ENCODE data around the gene ATP1A2.

Gene ATP1A2

DNA sequence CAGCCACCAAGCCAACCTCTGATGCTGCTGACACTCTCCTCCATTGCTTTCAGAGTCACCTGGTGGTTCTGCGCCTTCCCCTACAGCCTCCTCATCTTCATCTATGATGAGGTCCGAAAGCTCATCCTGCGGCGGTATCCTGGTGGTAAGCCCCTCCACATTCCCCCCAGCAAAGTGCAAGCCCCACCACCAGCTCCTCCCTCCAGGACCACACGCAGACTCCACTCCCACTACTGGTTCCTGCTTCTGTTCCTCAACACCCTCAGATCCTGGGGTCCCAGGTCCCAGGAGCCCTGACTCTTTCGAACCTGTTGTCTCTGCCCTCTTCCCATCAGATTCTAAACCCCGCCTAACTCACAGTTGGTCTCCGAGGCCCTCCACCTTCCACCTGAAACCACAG, 24.3 kb downstream of the ATP1A2 start:
- no peak for DNase-seq (ENCODE audit: low read depth in 2 of 2, low spot score in 1 of 2)

DNA sequence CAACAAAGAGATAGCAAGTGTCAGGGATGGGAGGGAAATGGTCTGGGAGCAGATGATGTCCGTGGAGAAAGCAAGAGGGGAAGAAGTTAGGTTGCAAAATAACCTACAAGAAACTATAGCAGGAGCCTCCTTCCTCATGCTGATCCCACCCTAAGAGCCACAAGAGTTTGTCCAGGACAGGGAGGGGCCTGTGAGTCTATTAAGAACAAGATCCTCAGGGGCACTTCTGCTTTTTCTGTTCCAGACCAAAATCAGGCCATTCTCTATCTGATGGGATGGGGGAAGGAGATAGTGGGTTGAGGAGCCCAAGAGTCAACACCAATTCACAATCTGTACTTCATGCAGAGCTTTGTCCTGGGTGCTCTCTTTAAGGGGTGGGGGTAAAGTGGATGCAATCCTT, 28.1 kb downstream of the ATP1A2 start:
- DNase-seq (ENCODE audit: low read depth in 2 of 2, low spot score in 1 of 2): no peak

DNA sequence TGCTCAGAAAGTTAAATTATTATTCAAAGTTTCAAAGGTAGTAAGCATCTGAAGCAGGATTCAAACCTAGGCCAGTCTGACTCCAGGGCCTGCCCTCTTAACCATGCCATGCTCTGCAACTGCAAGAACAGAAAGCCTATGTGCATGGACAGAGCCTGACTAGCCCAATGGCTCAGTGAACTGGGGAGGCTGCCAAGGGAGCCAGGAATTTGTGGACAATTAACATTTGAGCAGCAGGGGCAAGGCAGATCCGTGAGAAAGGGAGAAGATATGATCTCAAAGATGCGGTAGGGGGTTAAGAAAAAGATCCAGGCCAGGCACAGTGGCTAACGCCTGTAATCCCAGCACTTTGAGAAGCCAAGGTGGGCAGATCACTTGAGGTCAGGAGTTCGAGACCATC, 29.4 kb downstream of the ATP1A2 start:
- no peak for DNase-seq (ENCODE audit: low read depth in 2 of 2, low spot score in 1 of 2)

DNA sequence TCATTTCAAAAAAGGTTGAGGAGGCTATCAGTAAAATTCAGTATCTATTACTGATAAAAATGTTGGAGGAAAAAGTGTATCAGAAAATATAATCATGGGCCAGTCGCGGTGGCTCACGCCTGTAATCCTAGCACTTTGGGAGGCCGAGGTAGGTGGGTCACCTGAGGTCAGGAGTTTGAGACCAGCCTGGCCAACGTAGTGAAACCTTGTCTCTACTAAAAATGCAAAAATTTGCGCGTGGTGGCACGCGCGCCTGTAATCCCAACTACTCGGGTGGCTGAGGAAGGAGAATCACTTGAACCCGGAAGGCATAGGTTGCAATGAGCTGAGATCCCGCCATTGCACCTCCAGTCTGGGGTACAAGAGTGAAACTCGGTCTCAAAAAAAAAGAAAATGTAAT, 30.5 kb downstream of the ATP1A2 start:
- no peak for DNase-seq (ENCODE audit: low read depth in 2 of 2, low spot score in 1 of 2)

DNA sequence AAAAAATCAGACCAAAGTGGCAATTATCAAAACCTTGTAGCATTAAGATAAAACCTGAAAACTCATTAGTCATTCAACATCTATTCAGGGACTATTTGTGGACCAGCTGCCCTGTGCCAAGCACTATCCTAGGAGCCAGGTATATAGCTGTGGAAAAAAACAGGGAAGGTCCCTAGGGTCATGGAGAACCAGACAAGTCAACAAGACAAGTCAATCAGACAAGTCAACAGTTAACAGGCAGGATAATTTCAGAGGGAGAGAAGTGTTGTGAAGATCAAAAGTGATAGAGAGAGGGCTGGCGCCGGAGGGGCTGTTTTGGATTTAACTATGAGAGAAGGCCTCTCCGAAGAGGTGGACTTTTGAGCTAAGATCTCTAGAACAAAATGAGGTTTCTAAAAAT, 32.6 kb downstream of the ATP1A2 start:
- no peak for DNase-seq (ENCODE audit: low read depth in 2 of 2, low spot score in 1 of 2)

DNA sequence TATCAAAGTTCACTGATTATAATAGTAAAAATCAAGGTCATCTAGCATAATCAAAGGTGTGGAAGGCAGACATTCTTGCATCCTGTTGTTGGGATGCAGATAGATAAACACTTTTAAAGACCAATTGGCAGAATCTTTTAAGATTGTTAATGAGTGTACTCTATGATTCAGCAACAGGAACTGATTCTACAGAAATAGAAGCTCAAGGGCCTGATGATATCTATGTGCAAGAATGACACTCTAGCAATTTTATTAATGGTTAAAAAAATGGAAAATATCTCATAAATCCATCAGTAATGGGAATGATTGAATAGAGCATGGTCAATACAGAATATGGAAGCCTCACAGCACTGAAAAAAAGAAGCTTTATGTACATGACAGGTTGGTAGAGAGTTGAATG, 33.7 kb downstream of the ATP1A2 start:
- DNase-seq (ENCODE audit: low read depth in 2 of 2, low spot score in 1 of 2): no peak

DNA sequence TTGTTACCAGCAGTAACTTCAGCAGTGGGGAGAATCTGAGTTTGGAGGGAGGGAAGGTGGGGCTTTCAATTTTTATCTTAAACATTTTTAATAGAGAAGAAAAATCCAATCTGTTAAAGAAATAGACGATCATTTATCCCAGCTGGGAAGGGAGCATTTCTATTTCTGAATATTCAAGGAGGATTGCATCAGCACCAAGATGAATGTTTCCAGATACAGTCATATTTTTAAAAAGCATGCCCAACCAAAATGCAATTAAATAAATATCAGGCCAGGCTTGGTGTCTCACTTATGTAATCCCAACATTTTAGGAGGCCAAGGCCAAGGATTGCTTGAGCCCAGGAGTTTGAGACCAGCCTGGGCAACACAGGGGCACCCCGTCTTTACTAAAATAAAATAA, 34.2 kb downstream of the ATP1A2 start:
- no peak for DNase-seq (ENCODE audit: low read depth in 2 of 2, low spot score in 1 of 2)

DNA sequence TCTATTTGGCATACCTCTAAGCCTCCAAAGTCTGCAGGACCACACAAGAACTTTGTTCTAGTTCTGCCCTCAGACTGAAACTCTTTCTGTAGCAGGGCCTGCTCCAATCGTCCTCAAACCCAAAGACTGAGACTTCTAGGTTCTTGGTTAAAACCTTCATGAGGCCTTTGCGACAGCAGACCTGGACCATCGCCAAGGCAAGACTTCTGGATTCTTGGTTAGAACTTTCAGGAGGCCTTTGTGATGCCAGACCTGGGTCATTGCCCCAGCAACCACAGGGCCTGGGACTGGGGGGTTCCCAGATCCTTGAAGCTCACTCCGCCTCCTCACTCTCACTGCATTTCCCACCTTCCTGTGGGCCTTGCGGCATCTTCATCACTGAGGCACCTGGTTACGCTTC, 35.7 kb downstream of the ATP1A2 start, which contains the start of gene ATP1A4:
Gene ATP1A4 (plus strand): TSS at position 301 of the 400 bp plus-strand sequence. CDS start 438 bp downstream, outside the sequence.
- DNase-seq (ENCODE audit: low read depth in 2 of 2, low spot score in 1 of 2): no peak

DNA sequence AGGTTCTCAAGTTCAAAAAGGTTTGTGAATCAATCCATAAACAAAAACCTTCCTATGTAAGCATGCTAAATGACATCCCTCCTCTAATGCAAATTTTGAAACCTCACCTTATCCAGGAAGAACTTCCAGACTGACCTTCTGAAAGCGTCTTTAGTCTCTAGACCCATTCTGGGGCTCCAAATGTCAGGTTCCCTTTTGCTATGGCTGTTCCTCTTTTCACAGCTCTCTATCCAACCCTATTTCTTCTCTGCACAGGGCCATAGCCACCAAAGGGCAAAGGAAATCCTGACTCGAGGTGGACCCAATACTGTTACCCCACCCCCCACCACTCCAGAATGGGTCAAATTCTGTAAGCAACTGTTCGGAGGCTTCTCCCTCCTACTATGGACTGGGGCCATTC, 39.2 kb downstream of the ATP1A2 start:
- DNase-seq (ENCODE audit: low read depth in 2 of 2, low spot score in 1 of 2): no peak

DNA sequence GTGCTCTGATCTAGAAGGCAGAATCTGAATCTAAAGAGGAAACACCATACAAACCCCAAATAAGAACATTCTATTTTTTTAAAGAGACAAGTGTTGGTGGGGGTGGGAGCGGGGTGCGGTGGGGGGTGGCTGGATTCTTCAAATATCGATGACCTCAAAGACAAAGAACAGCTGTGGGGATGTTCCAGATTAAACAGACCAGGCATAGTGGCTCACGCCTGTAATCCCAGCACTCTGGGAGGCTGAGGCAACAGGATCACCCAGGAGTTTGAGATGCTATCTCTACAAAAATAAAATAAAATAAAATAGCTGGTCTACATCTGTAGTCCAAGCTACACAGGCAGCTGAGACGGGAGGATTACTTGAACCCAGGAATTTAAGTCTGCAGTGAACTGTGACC, 40.8 kb downstream of the ATP1A2 start:
- DNase-seq (ENCODE audit: low read depth in 2 of 2, low spot score in 1 of 2): no peak

DNA sequence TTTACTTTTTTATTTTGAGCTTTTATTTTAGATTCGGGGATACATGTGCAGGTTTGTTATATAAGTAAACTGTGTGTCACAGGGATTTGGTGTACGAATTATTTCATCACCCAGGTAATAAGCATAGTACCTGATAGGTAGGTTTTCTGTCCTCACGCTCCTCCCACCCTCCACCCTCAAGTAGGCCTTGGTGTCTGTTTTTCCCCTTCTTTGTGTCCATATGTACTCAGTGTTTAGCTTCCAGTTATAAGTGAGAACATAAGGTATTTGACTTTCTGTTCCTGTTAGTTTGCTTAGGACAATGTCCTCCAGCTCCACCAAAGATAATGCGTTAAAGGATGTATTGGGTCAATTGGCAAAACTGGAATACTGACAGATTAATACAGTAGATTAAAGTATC, 41.6 kb downstream of the ATP1A2 start:
- DNase-seq (ENCODE audit: low read depth in 2 of 2, low spot score in 1 of 2): no peak

DNA sequence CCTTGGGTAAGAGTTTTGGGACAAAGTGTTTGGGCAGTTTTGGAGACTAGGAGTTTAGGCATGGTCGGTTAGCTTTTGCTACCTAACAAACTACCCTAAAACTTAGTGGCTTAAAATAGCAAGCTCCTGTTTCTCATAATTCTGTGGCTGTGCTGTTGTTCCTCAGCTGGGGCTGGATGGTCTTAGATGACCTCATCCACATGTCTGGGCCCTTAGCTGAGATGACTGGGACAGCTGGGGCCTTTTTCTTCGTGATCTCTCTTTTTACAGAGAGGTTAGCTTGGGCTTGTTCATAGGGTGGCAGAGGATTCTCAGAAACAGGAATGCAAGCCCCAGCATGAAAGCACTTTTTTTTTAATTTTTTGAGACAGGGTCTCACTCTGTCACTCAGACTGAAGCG, 42.5 kb downstream of the ATP1A2 start:
- DNase-seq (ENCODE audit: low read depth in 2 of 2, low spot score in 1 of 2): no peak

DNA sequence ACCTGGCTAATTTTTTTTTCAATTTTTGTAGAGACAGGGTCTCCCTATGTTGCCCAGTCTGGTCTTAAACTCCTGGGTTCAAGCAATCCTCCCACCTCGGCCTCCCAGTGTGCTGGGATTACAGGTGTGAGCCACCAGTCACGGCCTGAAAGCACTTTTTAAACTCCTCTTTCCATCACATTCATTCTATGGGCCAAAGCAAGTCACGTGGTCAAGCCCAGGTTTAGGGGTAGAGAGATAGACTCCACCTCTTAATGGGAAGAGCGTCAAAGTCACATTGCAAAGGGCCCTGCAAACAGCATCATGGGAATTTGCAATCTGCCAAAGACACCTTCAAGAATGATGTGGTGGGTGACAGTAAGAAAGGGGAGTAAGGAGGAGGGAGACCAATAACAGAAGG, 43.0 kb downstream of the ATP1A2 start:
- no peak for DNase-seq (ENCODE audit: low read depth in 2 of 2, low spot score in 1 of 2)

DNA sequence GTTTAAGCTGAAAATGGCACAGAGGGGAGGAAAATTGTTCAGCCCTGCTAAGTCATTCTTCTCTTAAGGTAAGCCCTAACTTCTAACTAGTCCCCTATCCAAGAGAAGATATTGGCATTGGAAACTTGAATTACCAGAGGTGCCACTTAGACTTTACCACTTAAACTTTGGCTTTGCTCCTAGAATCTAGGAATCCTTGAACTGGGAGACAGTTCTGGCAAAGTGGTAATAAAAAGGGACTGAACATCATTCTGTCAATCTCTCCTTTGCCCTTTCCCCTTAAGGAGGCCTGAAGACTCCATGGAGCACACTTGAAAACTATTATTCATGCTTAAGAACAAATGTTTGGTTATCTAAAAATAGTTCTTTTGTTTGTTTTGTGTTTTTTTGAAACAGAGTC, 44.3 kb downstream of the ATP1A2 start:
- DNase-seq (ENCODE audit: low read depth in 2 of 2, low spot score in 1 of 2): no peak

DNA sequence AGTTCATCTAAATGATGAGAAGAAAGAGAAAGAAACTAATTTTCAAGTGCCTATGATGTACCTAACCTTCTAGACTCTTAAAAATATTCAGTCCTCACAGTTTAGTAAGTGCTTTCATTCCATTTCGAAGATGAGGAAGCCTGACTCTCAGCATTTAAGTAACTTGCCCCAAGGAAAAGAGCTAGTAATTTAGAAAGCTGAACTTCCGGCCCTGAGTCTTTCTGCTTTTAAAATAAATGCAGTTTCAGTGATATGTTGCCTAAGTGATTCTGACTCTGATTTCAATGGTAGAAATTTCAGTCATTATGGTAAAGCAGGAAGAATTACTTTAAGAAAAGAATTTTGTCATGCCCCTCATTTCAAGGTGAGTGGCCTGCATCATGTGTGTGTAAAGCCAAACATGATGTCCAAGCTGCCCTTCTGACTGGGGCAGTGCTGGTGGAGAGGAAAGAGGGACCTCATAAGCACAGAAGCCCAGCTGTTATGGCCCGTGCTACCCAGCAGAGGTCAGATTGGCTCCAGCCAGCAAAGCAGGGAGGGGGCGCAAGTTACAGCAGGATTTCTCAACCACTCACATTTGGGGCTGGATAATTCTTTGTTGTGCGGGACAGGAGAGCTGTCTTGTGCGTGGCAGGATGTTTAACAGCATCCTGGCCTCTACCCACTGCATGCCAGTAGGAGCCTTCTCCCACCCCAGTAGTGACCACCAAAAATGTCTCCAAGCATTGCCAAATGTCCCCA, 46.6 kb downstream of the ATP1A2 start:
- no peak for DNase-seq (ENCODE audit: low read depth in 2 of 2, low spot score in 1 of 2)

DNA sequence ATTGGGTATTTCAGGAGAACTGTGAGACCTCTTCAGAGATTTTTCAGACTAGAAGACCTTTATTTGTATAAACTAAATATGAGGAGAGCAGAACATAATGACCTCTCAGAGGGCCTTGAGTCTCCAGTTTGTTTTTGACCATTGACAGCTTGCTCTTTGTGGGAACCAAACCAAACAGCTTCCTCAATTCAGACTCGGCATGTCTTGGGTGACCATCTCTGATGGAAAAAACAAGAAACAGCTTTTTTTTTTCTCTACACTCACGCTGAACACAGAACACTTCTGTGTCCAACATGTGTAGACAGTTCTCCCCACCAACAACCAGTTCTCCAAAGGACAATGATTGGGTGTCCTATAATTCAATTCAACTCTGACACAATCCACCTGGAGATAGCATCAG, 47.4 kb downstream of the ATP1A2 start:
- no peak for DNase-seq (ENCODE audit: low read depth in 2 of 2, low spot score in 1 of 2)

DNA sequence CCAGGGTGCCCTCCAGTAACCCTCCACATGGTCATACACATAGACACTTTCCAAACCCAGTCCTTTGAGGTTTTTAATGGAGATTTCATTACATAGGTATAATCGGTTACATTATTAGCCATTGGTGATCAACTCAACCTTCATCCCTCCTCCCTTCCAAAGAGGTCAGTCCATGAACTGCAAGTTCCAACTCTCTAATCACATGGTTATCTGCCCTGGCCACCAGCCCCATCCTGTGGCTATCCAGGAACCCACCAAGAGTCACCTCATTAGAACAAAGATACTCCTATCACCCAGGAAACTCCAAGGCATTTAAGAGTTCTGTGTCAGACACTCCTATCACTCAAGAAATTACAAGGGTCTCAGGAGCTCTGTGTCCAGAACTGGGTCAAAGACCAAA, 48.1 kb downstream of the ATP1A2 start:
- no peak for DNase-seq (ENCODE audit: low read depth in 2 of 2, low spot score in 1 of 2)

DNA sequence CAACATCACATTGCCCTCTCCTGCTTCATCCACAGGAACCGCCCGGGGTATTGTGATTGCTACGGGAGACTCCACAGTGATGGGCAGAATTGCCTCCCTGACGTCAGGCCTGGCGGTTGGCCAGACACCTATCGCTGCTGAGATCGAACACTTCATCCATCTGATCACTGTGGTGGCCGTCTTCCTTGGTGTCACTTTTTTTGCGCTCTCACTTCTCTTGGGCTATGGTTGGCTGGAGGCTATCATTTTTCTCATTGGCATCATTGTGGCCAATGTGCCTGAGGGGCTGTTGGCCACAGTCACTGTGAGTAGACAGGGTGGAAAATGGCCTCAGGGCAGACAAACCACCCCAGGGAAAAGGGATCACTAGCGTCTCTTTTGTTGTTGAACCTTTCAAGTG, 48.6 kb downstream of the ATP1A2 start:
- no peak for DNase-seq (ENCODE audit: low read depth in 2 of 2, low spot score in 1 of 2)

DNA sequence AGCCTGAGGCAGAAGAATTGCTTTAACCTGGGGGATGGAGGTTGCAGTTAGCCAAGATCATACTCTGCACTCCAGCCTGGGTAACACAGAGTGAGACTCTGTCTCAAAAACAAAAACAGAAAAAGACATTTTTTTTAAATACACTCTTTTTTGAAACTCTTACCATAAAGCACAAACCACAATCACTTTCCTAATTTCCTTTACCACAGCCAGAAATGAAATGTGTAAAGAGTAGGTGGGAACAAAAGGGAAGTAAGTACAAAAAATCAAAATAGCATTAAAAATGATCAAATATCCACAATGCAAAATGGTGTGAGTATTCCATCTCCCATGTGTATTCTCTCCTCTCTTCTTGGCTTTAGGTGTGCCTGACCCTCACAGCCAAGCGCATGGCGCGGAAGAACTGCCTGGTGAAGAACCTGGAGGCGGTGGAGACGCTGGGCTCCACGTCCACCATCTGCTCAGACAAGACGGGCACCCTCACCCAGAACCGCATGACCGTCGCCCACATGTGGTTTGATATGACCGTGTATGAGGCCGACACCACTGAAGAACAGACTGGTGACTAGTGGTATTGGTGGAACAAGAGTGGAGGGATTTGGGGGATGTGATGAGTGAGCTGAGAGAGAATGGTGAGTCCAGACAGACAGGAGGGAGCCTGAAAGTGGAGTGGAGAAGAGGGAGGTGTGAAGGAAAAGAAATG, 50.8 kb downstream of the ATP1A2 start:
- DNase-seq (ENCODE audit: low read depth in 2 of 2, low spot score in 1 of 2): no peak

DNA sequence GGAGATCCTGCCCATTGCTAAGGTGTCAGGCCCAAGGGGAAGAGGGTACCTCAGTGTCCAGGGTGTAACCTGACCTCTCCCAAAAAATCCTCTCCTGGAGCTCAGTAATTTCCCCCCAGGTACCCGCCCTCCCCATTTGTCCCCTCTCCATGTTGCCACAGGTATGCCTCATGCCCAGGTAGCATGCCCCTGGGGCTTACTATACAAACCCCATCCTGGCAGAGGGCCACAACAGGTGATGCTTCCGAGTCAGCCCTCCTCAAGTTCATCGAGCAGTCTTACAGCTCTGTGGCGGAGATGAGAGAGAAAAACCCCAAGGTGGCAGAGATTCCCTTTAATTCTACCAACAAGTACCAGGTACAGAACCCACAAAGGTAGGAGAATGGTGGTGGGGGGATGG, 51.5 kb downstream of the ATP1A2 start:
- no peak for DNase-seq (ENCODE audit: low read depth in 2 of 2, low spot score in 1 of 2)

DNA sequence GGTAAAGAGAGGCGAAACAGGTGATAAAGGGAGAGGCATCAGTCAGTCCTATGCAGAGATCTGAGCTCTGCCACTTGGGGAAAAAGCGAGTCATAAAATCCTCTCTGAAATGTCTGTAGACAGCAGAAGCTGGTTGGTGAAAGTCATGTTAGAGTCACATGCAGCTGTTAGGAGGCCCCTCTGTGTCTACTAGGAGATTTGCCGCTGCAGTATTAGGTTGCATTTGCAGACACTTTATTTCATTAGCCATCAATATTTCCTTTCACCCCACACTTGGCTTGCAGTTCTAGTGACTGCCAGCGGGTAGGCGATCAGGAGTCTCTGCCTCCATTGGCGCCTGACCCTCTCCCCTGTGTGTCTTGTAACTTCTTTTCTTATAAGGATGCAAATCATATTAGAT, 52.0 kb downstream of the ATP1A2 start:
- no peak for DNase-seq (ENCODE audit: low read depth in 2 of 2, low spot score in 1 of 2)

DNA sequence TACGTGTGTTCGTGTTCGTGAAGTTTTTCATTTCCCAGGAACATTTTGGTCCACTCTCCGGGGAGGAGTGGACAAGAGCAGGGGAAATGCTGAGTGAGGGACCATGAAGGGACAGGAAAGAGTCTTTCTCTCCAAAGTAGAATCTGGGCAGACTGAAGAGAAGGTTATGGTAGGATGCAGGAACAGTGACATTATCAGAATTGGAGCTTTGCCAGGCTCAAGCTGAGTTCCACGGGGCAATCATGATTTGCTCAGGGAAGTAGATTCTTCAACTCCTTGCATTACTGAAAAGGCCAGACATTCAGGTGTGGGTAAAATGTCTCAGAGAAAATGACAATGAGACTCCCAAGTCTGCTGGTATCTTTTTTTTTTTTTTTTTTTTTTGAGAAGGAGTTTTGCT, 52.5 kb downstream of the ATP1A2 start:
- no peak for DNase-seq (ENCODE audit: low read depth in 2 of 2, low spot score in 1 of 2)
